SK-N-SH (cell line): Measurements from ENCODE around the gene TRIM60.

ENCODE experiments used
- CHD2 ChIP-seq: fragments of 150-350 bp; IDR thresholded peaks from 2 replicates; pipeline ENCODE4 v1.6.1; 2018; ENCODE audit warnings: low read length; ENCODE audit not compliant: partially characterized antibody
- ELF1 ChIP-seq: IDR thresholded peaks from 2 replicates; pipeline ENCODE4 v1.4.0; 2012
- EP300 ChIP-seq, 2 experiments: IDR thresholded peaks; 2 replicates each; pipeline versions ENCODE4 v1.4.0 to v1.6.1; 2012; ENCODE audit warnings: borderline replicate concordance in 1 of 2, low read depth in 1 of 2, low read length in 1 of 2
- EZH2phosphoT487 ChIP-seq: fragments of 200-600 bp; sonication (generic); IDR thresholded peaks from 2 replicates; pipeline ENCODE4 v1.6.1; 2017; ENCODE audit warnings: low read depth, mixed run types, mild to moderate bottlenecking, antibody characterized with exemption, moderate library complexity, borderline replicate concordance
- JUND ChIP-seq: IDR thresholded peaks from 2 replicates; pipeline ENCODE4 v1.4.0; 2012
- NRF1 ChIP-seq: IDR thresholded peaks from 2 replicates; pipeline ENCODE4 v1.6.1; 2012; ENCODE audit warnings: low read depth, mild to moderate bottlenecking, low read length
- POLR2AphosphoS5 ChIP-seq: IDR thresholded peaks from 2 replicates; pipeline ENCODE4 v1.6.1; 2012; ENCODE audit warnings: low read depth, low read length
- RAD21 ChIP-seq: IDR thresholded peaks from 2 replicates; pipeline ENCODE4 v1.6.1; 2012; ENCODE audit warnings: mild to moderate bottlenecking, low read length
- RXRA ChIP-seq: IDR thresholded peaks from 2 replicates; pipeline ENCODE4 v1.4.0; 2012; ENCODE audit warnings: low read depth, mild to moderate bottlenecking, borderline replicate concordance
- USF2 ChIP-seq: fragments of 150-350 bp; IDR thresholded peaks from 2 replicates; pipeline ENCODE4 v1.6.1; 2017; ENCODE audit warnings: antibody characterized with exemption, low read length, low read depth, borderline replicate concordance
- TF ChIP-seq, protein P1 (sequence below): fragments of 200-600 bp; sonication (generic); IDR thresholded peaks from 2 replicates; pipeline ENCODE4 v1.6.1; 2017; ENCODE audit warnings: antibody characterized with exemption, mild to moderate bottlenecking, moderate library complexity
- TF ChIP-seq, protein P2 (sequence below): IDR thresholded peaks from 2 replicates; pipeline ENCODE4 v1.6.1; 2012; ENCODE audit warnings: mild to moderate bottlenecking, low read depth, low read length, moderate library complexity

DNA sequence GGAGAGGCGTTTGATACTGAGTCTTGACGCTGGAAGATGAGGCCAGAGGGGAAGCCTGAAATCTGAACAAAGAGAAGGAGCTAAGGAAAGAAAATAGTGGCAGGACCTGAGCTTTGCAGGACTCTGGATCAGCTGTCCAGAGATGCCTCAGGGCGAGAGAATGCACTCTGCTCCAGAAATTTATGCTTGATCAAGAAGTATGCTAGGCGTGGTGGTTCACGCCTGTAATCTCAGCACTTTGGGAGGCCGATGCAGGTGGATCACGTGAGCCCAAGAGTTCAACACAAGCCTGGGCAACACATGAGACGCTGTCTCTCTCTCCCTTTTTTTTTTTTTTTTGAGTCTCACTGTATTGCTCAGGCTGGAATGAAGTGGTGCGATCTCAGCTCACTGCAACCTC is 23.8 kb downstream of the TRIM60 start:
- TF ChIP-seq EP300 (IDR thresholded peaks at IDR 0.05; ENCODE audit: borderline replicate concordance in 1 of 2, low read depth in 1 of 2, low read length in 1 of 2) = no peak
- no peak for TF ChIP-seq RAD21
- TF ChIP-seq, protein P1, sequence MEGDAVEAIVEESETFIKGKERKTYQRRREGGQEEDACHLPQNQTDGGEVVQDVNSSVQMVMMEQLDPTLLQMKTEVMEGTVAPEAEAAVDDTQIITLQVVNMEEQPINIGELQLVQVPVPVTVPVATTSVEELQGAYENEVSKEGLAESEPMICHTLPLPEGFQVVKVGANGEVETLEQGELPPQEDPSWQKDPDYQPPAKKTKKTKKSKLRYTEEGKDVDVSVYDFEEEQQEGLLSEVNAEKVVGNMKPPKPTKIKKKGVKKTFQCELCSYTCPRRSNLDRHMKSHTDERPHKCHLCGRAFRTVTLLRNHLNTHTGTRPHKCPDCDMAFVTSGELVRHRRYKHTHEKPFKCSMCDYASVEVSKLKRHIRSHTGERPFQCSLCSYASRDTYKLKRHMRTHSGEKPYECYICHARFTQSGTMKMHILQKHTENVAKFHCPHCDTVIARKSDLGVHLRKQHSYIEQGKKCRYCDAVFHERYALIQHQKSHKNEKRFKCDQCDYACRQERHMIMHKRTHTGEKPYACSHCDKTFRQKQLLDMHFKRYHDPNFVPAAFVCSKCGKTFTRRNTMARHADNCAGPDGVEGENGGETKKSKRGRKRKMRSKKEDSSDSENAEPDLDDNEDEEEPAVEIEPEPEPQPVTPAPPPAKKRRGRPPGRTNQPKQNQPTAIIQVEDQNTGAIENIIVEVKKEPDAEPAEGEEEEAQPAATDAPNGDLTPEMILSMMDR = no peak
- no peak for TF ChIP-seq EZH2phosphoT487
- TF ChIP-seq, protein P2, sequence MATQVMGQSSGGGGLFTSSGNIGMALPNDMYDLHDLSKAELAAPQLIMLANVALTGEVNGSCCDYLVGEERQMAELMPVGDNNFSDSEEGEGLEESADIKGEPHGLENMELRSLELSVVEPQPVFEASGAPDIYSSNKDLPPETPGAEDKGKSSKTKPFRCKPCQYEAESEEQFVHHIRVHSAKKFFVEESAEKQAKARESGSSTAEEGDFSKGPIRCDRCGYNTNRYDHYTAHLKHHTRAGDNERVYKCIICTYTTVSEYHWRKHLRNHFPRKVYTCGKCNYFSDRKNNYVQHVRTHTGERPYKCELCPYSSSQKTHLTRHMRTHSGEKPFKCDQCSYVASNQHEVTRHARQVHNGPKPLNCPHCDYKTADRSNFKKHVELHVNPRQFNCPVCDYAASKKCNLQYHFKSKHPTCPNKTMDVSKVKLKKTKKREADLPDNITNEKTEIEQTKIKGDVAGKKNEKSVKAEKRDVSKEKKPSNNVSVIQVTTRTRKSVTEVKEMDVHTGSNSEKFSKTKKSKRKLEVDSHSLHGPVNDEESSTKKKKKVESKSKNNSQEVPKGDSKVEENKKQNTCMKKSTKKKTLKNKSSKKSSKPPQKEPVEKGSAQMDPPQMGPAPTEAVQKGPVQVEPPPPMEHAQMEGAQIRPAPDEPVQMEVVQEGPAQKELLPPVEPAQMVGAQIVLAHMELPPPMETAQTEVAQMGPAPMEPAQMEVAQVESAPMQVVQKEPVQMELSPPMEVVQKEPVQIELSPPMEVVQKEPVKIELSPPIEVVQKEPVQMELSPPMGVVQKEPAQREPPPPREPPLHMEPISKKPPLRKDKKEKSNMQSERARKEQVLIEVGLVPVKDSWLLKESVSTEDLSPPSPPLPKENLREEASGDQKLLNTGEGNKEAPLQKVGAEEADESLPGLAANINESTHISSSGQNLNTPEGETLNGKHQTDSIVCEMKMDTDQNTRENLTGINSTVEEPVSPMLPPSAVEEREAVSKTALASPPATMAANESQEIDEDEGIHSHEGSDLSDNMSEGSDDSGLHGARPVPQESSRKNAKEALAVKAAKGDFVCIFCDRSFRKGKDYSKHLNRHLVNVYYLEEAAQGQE = no peak
- TF ChIP-seq NRF1 = no peak
- no peak for TF ChIP-seq USF2
- TF ChIP-seq POLR2AphosphoS5 = no peak
- no peak for TF ChIP-seq RXRA
- no peak for TF ChIP-seq CHD2
- TF ChIP-seq ELF1 = no peak
- no peak for TF ChIP-seq JUND
